Measurements from ENCODE around the gene CLDN19.

The CLDN19 gene

GRCh38 chr1:42743317-42744147 is 3.5 kb upstream of the CLDN19 start:
- DNase-seq (ENCODE audit: insufficient read length, low spot score): no peak
- no peak for TF ChIP-seq CTCF (IDR thresholded peaks at IDR 0.05; ENCODE audit: insufficient read depth, missing control alignments)
- FAIRE-seq: no peak

- TF ChIP-seq CTCF (IDR thresholded peaks at IDR 0.05; ENCODE audit: insufficient read depth, missing control alignments): no peak
- no peak for FAIRE-seq
Observed at GRCh38 chr1:42742617-42743316, 2.7 kb upstream of the CLDN19 start.

GRCh38 chr1:42742141-42742540 is 2.1 kb upstream of the CLDN19 start:
- DNase-seq (ENCODE audit: insufficient read length, low spot score) (no peak), FAIRE-seq (no peak)
- TF ChIP-seq CTCF (IDR thresholded peaks at IDR 0.05; ENCODE audit: insufficient read depth, missing control alignments): no peak

More at GRCh38 chr1:42742617-42743316, 2.7 kb upstream of the CLDN19 start:
- DNase-seq (ENCODE audit: insufficient read length, low spot score): no peak

GRCh38 chr1:42741706-42742105 is 1.7 kb upstream of the CLDN19 start:
- DNase-seq (ENCODE audit: insufficient read length, low spot score) (no peak), FAIRE-seq (no peak)
- no peak for TF ChIP-seq CTCF (IDR thresholded peaks at IDR 0.05; ENCODE audit: insufficient read depth, missing control alignments)

- FAIRE-seq (no peak), DNase-seq (ENCODE audit: insufficient read length, low spot score) (peak; percentile 93)
- TF ChIP-seq CTCF (IDR thresholded peaks at IDR 0.05; ENCODE audit: insufficient read depth, missing control alignments): no peak
Observed at GRCh38 chr1:42740851-42741580, 980 bp upstream of the CLDN19 start.

GRCh38 chr1:42738678-42739226 is 1.3 kb downstream of the CLDN19 start:
- DNase-seq (ENCODE audit: insufficient read length, low spot score): no peak
- no peak for TF ChIP-seq CTCF (IDR thresholded peaks at IDR 0.05; ENCODE audit: insufficient read depth, missing control alignments)
- FAIRE-seq: no peak
